Caco-2 (cell line): Measurements from ENCODE around the gene IL36A. TPM values are rescaled to one million over a fixed set of nuclear protein-coding genes. Genes with fewer than 3 reads are reported as not detected.

Experiments used
- BruUV-seq: library from RNA; stranded (reverse); fragments of 400-500 nt; replicated peaks from 2 replicates; lab custom pipeline; 2021; lab: Mats Ljungman, UMichigan
- CTCF ChIA-PET: fragments of 300-600 bp; sonication (Branson Sonifier 250); formaldehyde crosslinking; loops from one replicate; lab custom pipeline; 2022; ENCODE audit warnings: antibody characterized with exemption; lab: Charles Lee
- POLR2A ChIA-PET: fragments of 300-600 bp; sonication (Branson Sonifier 250); formaldehyde crosslinking; loops from one replicate; lab custom pipeline; 2022; ENCODE audit warnings: antibody characterized with exemption; lab: Charles Lee
- DNase-seq, 2 experiments: peaks; one replicate each; pipeline versions ENCODE4 v3.0.0 to v3.0.0-alpha.2; 2020 to 2022
- H3K27me3 ChIP-seq: replicated peaks from 2 replicates; pipeline ENCODE4 v1.6.0; 2011; ENCODE audit warnings: low read length; ENCODE audit not compliant: control insufficient read depth, insufficient read depth
- H3K36me3 ChIP-seq: 2 replicates; pipeline ENCODE4 v1.5.1; 2011; ENCODE audit warnings: low read length; ENCODE audit not compliant: control insufficient read depth, insufficient read depth
- H3K4me1 ChIP-seq: fragments of 250-450 bp; sonication (Bioruptor Pico); 2 replicates; pipeline ENCODE4 v1.5.1; 2020; ENCODE audit warnings: mild to moderate bottlenecking
- H3K4me3 ChIP-seq: 2 replicates; pipeline ENCODE4 v1.5.1; 2011; ENCODE audit warnings: low read depth, mild to moderate bottlenecking, control low read depth, low read length
- H3K9me3 ChIP-seq: fragments of 250-450 bp; sonication (Bioruptor Pico); 2 replicates; pipeline ENCODE4 v1.5.1; 2020; ENCODE audit warnings: mild to moderate bottlenecking, moderate library complexity
- H3K27ac Mint-ChIP-seq: one replicate; pipeline ENCODE4 v1.8.0; 2022; ENCODE audit warnings: mixed read lengths; ENCODE audit not compliant: unreplicated experiment
- H3K27me3 Mint-ChIP-seq: one replicate; pipeline ENCODE4 v1.8.0; 2022; ENCODE audit warnings: mixed read lengths; ENCODE audit not compliant: insufficient read depth, unreplicated experiment
- H3K36me3 Mint-ChIP-seq: one replicate; pipeline ENCODE4 v1.8.0; 2022; ENCODE audit warnings: mild to moderate bottlenecking, mixed read lengths; ENCODE audit not compliant: insufficient read depth, unreplicated experiment
- H3K4me1 Mint-ChIP-seq: one replicate; pipeline ENCODE4 v1.8.0; 2022; ENCODE audit warnings: low read depth, mixed read lengths; ENCODE audit not compliant: unreplicated experiment
- H3K4me3 Mint-ChIP-seq: one replicate; pipeline ENCODE4 v1.8.0; 2022; ENCODE audit warnings: mild to moderate bottlenecking, moderate library complexity, mixed read lengths; ENCODE audit not compliant: unreplicated experiment
- H3K9me3 Mint-ChIP-seq: one replicate; pipeline ENCODE4 v1.8.0; 2022; ENCODE audit warnings: mixed read lengths; ENCODE audit not compliant: unreplicated experiment
- CTCF ChIP-seq, 2 experiments: fragments of 200-600 bp in 1 of 2; IDR thresholded peaks; 1 replicate in 1 of 2; 2 replicates in 1 of 2; pipeline versions ENCODE4 v1.5.1 to v1.8.0; 2011 to 2022; ENCODE audit warnings: antibody characterized with exemption in 1 of 2, control low read depth in 1 of 2, inconsistent platforms in 1 of 2, low read depth in 1 of 2, low read length in 1 of 2, mild to moderate bottlenecking in 1 of 2, moderate library complexity in 1 of 2; ENCODE audit not compliant: insufficient read depth in 1 of 2, severe bottlenecking in 1 of 2, unreplicated experiment in 1 of 2
- intact Hi-C: fragments of 100-400 bp; cut with micrococcal nuclease; formaldehyde crosslinking; loops from one replicate; pipeline ENCODE4 v1.10.0; 2022; ENCODE audit not compliant: unreplicated experiment
- total RNA-seq: library from RNA; stranded (reverse); gene quantifications from 2 replicates; pipeline ENCODE4 v1.2.3, GENCODE V29; 2022

IL36A gene
- total RNA-seq, 1 experiment from 2014 or later = not detected

- ChIA-PET CTCF (no interaction called here), POLR2A (no interaction called here)
- no peaks in the 10 kb centered on the region for H3K4me1 ChIP-seq
- no TSS peak for BruUV-seq
- DNase-seq = no peak
- Mint-ChIP-seq H3K36me3 (no peaks in the 10 kb centered on the region), H3K27me3 (peaks cover 13% of the 10 kb centered on the region), H3K4me1 (no peaks in the 10 kb centered on the region), H3K27ac (no peak overlapping the region), H3K4me3 (no peak overlapping the region), H3K9me3 (no peaks in the 10 kb centered on the region)
- H3K36me3 ChIP-seq = no peaks in the 10 kb centered on the region
- no peaks in the 10 kb centered on the region for H3K27me3 ChIP-seq
- no peaks in the 10 kb centered on the region for H3K9me3 ChIP-seq
- TF ChIP-seq CTCF (IDR thresholded peaks at IDR 0.05; ENCODE audit: insufficient read depth in 1 of 2, low read depth in 1 of 2, low read length in 1 of 2, severe bottlenecking in 1 of 2, unreplicated experiment in 1 of 2) = no peak
- H3K4me3 ChIP-seq = no peak overlapping the region
- intact Hi-C loops = no loop called here
These were observed 38.2 kb upstream of the IL36A start for GRCh38 chr2:112967023-112967422.

GRCh38 chr2:112972423-112973086 is 32.7 kb upstream of the IL36A start:
- no peaks in the 10 kb centered on the region for H3K36me3 Mint-ChIP-seq
- no peaks in the 10 kb centered on the region for H3K4me1 ChIP-seq
- no peaks in the 10 kb centered on the region for H3K9me3 ChIP-seq
- H3K9me3 Mint-ChIP-seq = no peaks in the 10 kb centered on the region
- POLR2A ChIA-PET = no interaction called here
- H3K27ac Mint-ChIP-seq = no peak overlapping the region
- H3K4me1 Mint-ChIP-seq = no peaks in the 10 kb centered on the region
- DNase-seq = no peak
- intact Hi-C loops = no loop called here
- H3K36me3 ChIP-seq = no peaks in the 10 kb centered on the region
- no peak for TF ChIP-seq CTCF (IDR thresholded peaks at IDR 0.05; ENCODE audit: insufficient read depth in 1 of 2, low read depth in 1 of 2, low read length in 1 of 2, severe bottlenecking in 1 of 2, unreplicated experiment in 1 of 2)
- H3K4me3 ChIP-seq = no peak overlapping the region
- H3K27me3 Mint-ChIP-seq = peaks cover 14% of the 10 kb centered on the region
- H3K4me3 Mint-ChIP-seq = no peak overlapping the region
- no TSS peak for BruUV-seq
- H3K27me3 ChIP-seq = no peaks in the 10 kb centered on the region; the same call in 1 of the 2 replicates
- CTCF ChIA-PET = no interaction called here

GRCh38 chr2:112973156-112973555 is 32.1 kb upstream of the IL36A start:
- H3K27ac Mint-ChIP-seq = no peak overlapping the region
- ChIA-PET CTCF (no interaction called here), POLR2A (no interaction called here)
- no peak for DNase-seq
- no peaks in the 10 kb centered on the region for H3K9me3 ChIP-seq
- no peaks in the 10 kb centered on the region for H3K9me3 Mint-ChIP-seq
- H3K36me3 Mint-ChIP-seq = no peaks in the 10 kb centered on the region
- peaks cover 14% of the 10 kb centered on the region for H3K27me3 Mint-ChIP-seq
- intact Hi-C loops = no loop called here
- no peaks in the 10 kb centered on the region; the same call in 1 of the 2 replicates for H3K27me3 ChIP-seq
- no TSS peak for BruUV-seq
- H3K4me3 ChIP-seq = no peak overlapping the region
- TF ChIP-seq CTCF (IDR thresholded peaks at IDR 0.05; ENCODE audit: insufficient read depth in 1 of 2, low read depth in 1 of 2, low read length in 1 of 2, severe bottlenecking in 1 of 2, unreplicated experiment in 1 of 2) = no peak
- no peak overlapping the region for H3K4me3 Mint-ChIP-seq
- no peaks in the 10 kb centered on the region for H3K4me1 ChIP-seq
- H3K4me1 Mint-ChIP-seq = no peaks in the 10 kb centered on the region
- H3K36me3 ChIP-seq = no peaks in the 10 kb centered on the region
